ENCODE measurements around the gene BAZ2B. TPM values are rescaled to one million over a fixed set of nuclear protein-coding genes. Genes with fewer than 3 reads are reported as not detected.

The BAZ2B gene
- total and polyA plus RNA-seq, 3 donors from 2014 or later, result 23.5 to 132 (median 119) TPM

- no peak for TF ChIP-seq CTCF (IDR thresholded peaks at IDR 0.05)
- TF ChIP-seq POLR2A (IDR thresholded peaks at IDR 0.05), result no peak
- 90 to 95% methylated on average over 3 to 4 of the region's 4 CpGs for WGBS, 2 donors
These were observed 140.6 kb downstream of the BAZ2B start for GRCh38 chr2:159475793-159476192.

GRCh38 chr2:159471340-159471739 lies 145.0 kb downstream of the BAZ2B start:
- Histone ChIP-seq H3K4me3 (no peak overlapping the region), H3K27ac (no peak overlapping the region), H3K36me3 (ENCODE audit: low read depth, missing control alignments) (no peaks in the 10 kb centered on the region), H3K27me3 (no peaks in the 10 kb centered on the region), H3K9me3 (no peaks in the 10 kb centered on the region), H3K4me1 (no peaks in the 10 kb centered on the region)
- intact Hi-C loops (cut with DNase I; ENCODE audit: low total_unique reads), result no loop called here
- WGBS, 2 donors, result 46 to 50% methylated on average over 2 of the region's 2 CpGs
- DNase-seq, result no peak
- TF ChIP-seq CTCF (IDR thresholded peaks at IDR 0.05) (no peak), POLR2A (IDR thresholded peaks at IDR 0.05) (no peak)

More at GRCh38 chr2:159475793-159476192, 140.6 kb downstream of the BAZ2B start:
- Histone ChIP-seq H3K27ac (no peak overlapping the region), H3K9me3 (no peaks in the 10 kb centered on the region), H3K36me3 (ENCODE audit: low read depth, missing control alignments) (no peaks in the 10 kb centered on the region), H3K4me3 (no peak overlapping the region), H3K4me1 (no peaks in the 10 kb centered on the region), H3K27me3 (no peaks in the 10 kb centered on the region)
- no peak for DNase-seq
- intact Hi-C loops (cut with DNase I; ENCODE audit: low total_unique reads), result no loop called here

GRCh38 chr2:159468257-159468656 lies 148.1 kb downstream of the BAZ2B start:
- H3K27ac ChIP-seq, result no peak overlapping the region
- H3K4me1 ChIP-seq, result no peaks in the 10 kb centered on the region
- H3K36me3 ChIP-seq (ENCODE audit: low read depth, missing control alignments), result no peaks in the 10 kb centered on the region
- TF ChIP-seq POLR2A (IDR thresholded peaks at IDR 0.05), result no peak
- TF ChIP-seq CTCF (IDR thresholded peaks at IDR 0.05), result no peak
- H3K4me3 ChIP-seq, result no peak overlapping the region
- no peaks in the 10 kb centered on the region for H3K9me3 ChIP-seq
- intact Hi-C loops (cut with DNase I; ENCODE audit: low total_unique reads), result no loop called here
- no peak for DNase-seq
- H3K27me3 ChIP-seq, result no peaks in the 10 kb centered on the region
- 95 to 96% methylated on average over 2 of the region's 2 CpGs for WGBS, 2 donors

GRCh38 chr2:159462961-159463360 lies 153.4 kb downstream of the BAZ2B start:
- no peak overlapping the region for H3K27ac ChIP-seq
- intact Hi-C loops (cut with DNase I; ENCODE audit: low total_unique reads), result no loop called here
- no peaks in the 10 kb centered on the region for H3K9me3 ChIP-seq
- no peaks in the 10 kb centered on the region for H3K27me3 ChIP-seq
- TF ChIP-seq CTCF (IDR thresholded peaks at IDR 0.05) (no peak), POLR2A (IDR thresholded peaks at IDR 0.05) (no peak)
- H3K4me1 ChIP-seq, result no peaks in the 10 kb centered on the region
- 89 to 93% methylated on average over 7 of the region's 7 CpGs for WGBS, 2 donors
- no peaks in the 10 kb centered on the region for H3K36me3 ChIP-seq (ENCODE audit: low read depth, missing control alignments)
- no peak for DNase-seq
- H3K4me3 ChIP-seq, result no peak overlapping the region

- 88 to 91% methylated on average over 9 of the region's 9 CpGs for WGBS, 2 donors
- H3K27me3 ChIP-seq, result no peaks in the 10 kb centered on the region
These were observed 154.1 kb downstream of the BAZ2B start for GRCh38 chr2:159462201-159462785.

More at GRCh38 chr2:159462201-159462785, 154.1 kb downstream of the BAZ2B start:
- intact Hi-C loops (cut with DNase I; ENCODE audit: low total_unique reads), result no loop called here
- H3K4me3 ChIP-seq, result no peak overlapping the region
- no peaks in the 10 kb centered on the region for H3K9me3 ChIP-seq
- H3K27ac ChIP-seq, result no peak overlapping the region
- TF ChIP-seq CTCF (IDR thresholded peaks at IDR 0.05) (no peak), POLR2A (IDR thresholded peaks at IDR 0.05) (no peak)
- no peak for DNase-seq
- no peaks in the 10 kb centered on the region for H3K36me3 ChIP-seq (ENCODE audit: low read depth, missing control alignments)
- no peaks in the 10 kb centered on the region for H3K4me1 ChIP-seq

All from testis (tissue), 3 donors.